Neural progenitor cell (in vitro differentiated cells): ENCODE results near the gene INPP5D.

Experiments used
- EZH2phosphoT487 ChIP-seq: fragments of 200-600 bp; sonication (generic); IDR thresholded peaks from 2 replicates; pipeline ENCODE4 v1.6.1; 2017; ENCODE audit warnings: antibody characterized with exemption
- TF ChIP-seq, protein P1 (sequence below): fragments of 200-600 bp; sonication (generic); IDR thresholded peaks from 2 replicates; pipeline ENCODE4 v1.5.1; 2017; ENCODE audit warnings: antibody characterized with exemption, mild to moderate bottlenecking

DNA sequence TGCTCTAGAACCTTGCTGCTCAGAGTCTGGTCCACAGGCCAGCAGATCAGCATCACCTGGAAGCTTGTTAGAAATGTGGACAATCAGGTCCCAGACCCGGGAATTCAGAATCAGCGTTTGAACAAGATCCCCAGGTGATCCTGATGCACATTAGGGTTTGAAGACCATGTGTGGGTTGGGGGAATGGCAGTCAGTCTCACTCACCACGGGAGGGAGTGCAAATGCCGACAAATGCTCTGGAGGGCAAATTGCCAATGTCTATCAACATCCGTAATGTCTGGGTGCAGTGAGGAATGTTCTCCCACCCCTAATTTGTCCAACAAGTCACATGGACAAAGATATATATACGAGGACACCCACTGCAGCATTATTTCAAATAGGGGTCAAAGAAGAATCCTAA lies 34.5 kb downstream of the INPP5D start:
- TF ChIP-seq, protein P1, sequence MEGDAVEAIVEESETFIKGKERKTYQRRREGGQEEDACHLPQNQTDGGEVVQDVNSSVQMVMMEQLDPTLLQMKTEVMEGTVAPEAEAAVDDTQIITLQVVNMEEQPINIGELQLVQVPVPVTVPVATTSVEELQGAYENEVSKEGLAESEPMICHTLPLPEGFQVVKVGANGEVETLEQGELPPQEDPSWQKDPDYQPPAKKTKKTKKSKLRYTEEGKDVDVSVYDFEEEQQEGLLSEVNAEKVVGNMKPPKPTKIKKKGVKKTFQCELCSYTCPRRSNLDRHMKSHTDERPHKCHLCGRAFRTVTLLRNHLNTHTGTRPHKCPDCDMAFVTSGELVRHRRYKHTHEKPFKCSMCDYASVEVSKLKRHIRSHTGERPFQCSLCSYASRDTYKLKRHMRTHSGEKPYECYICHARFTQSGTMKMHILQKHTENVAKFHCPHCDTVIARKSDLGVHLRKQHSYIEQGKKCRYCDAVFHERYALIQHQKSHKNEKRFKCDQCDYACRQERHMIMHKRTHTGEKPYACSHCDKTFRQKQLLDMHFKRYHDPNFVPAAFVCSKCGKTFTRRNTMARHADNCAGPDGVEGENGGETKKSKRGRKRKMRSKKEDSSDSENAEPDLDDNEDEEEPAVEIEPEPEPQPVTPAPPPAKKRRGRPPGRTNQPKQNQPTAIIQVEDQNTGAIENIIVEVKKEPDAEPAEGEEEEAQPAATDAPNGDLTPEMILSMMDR = no peak
- TF ChIP-seq EZH2phosphoT487 = no peak
